K562 (cell line): ENCODE results near the gene GON4L. TPM values are rescaled to one million over a fixed set of nuclear protein-coding genes. Genes with fewer than 3 reads are reported as not detected.
A peak's percentile ranks its signal among the peaks of the same experiment; 100 is the strongest.

Source experiments
- ATF7 ChIP-seq: fragments of 450-650 bp; IDR thresholded peaks from 2 replicates; pipeline ENCODE4 v1.7.1; 2014; ENCODE audit warnings: mild to moderate bottlenecking, moderate library complexity
- CCNT2 ChIP-seq: IDR thresholded peaks from 2 replicates; pipeline ENCODE4 v1.6.1; 2011; ENCODE audit warnings: borderline replicate concordance, low read depth, mild to moderate bottlenecking, moderate library complexity, mixed read lengths, low read length; ENCODE audit not compliant: insufficient read length; ENCODE audit errors: extremely low read depth
- E2F3 ChIP-seq: fragments of 250-450 bp; sonication (Bioruptor Pico); IDR thresholded peaks from 2 replicates; pipeline ENCODE4 v1.4.0; 2020; ENCODE audit warnings: mild to moderate bottlenecking
- HDAC1 ChIP-seq, 2 experiments: fragments of 450-650 bp; IDR thresholded peaks; 2 replicates each; pipeline ENCODE4 v1.6.1; 2016 to 2017; ENCODE audit warnings: inconsistent platforms in 1 of 2, mild to moderate bottlenecking in 1 of 2, moderate library complexity in 1 of 2
- LEF1 ChIP-seq: fragments of 450-650 bp; IDR thresholded peaks from 2 replicates; pipeline ENCODE4 v1.6.1; 2016; ENCODE audit warnings: mild to moderate bottlenecking
- NELFE ChIP-seq: IDR thresholded peaks from 2 replicates; pipeline ENCODE4 v1.6.1; 2011; ENCODE audit warnings: mild to moderate bottlenecking; ENCODE audit not compliant: insufficient read depth, insufficient read length
- POLR2AphosphoS2 ChIP-seq: IDR thresholded peaks from 2 replicates; pipeline ENCODE4 v1.6.1; 2012; ENCODE audit warnings: low read length, improper control_type of control experiment
- RBFOX2 ChIP-seq: fragments of 200-400 bp; formaldehyde crosslinking; IDR thresholded peaks from 2 replicates; pipeline ENCODE4 v1.6.1; 2017; ENCODE audit warnings: low read depth, mild to moderate bottlenecking, low read length, moderate library complexity
- SIN3A ChIP-seq, 2 experiments: fragments of 150-350 bp in 1 of 2; IDR thresholded peaks; 2 replicates each; pipeline ENCODE4 v1.6.1; 2011 to 2016; ENCODE audit warnings: borderline replicate concordance in 2 of 2, low read depth in 2 of 2, low read length in 2 of 2, mild to moderate bottlenecking in 2 of 2, moderate library complexity in 2 of 2; ENCODE audit not compliant: control insufficient read depth in 1 of 2
- SMAD1 ChIP-seq: fragments of 150-350 bp; IDR thresholded peaks from 2 replicates; pipeline ENCODE4 v1.6.1; 2014; ENCODE audit warnings: low read length, low read depth; ENCODE audit not compliant: partially characterized antibody
- TAF1 ChIP-seq: IDR thresholded peaks from 2 replicates; pipeline ENCODE4 v1.6.1; 2011; ENCODE audit warnings: mild to moderate bottlenecking, low read length, moderate library complexity; ENCODE audit not compliant: insufficient read depth, control insufficient read depth, severe bottlenecking; ENCODE audit errors: extremely low read depth
- ZBTB1 ChIP-seq: sonication (generic); formaldehyde crosslinking; IDR thresholded peaks from 2 replicates; pipeline ENCODE4 v1.8.1; 2023; ENCODE audit warnings: missing genetic modification reagents, low read depth, mild to moderate bottlenecking, borderline replicate concordance
- ZC3H4 ChIP-seq: sonication (generic); formaldehyde crosslinking; IDR thresholded peaks from 2 replicates; pipeline ENCODE4 v1.9.0; 2021; ENCODE audit warnings: missing genetic modification reagents, borderline replicate concordance
- ZNF217 ChIP-seq: sonication (generic); formaldehyde crosslinking; IDR thresholded peaks from 2 replicates; pipeline ENCODE4 v1.8.0; 2022; ENCODE audit warnings: mild to moderate bottlenecking, missing genetic modification reagents
- ZNF316 ChIP-seq: fragments of 450-650 bp; IDR thresholded peaks from 2 replicates; pipeline ENCODE4 v1.6.1; 2016
- ZSCAN29 ChIP-seq: fragments of 450-650 bp; IDR thresholded peaks from 2 replicates; pipeline ENCODE4 v1.6.1; 2017
- polyA plus RNA-seq, 8 experiments: library from polyadenylated mRNA; depleted of rRNA in 4 of 8; stranded (reverse) in 5 of 8; unstranded in 3 of 8; fragments of >200 nt; fragmentation: Nextera tagmentation in 2 of 8; fragmentation: Illumina TruSeq in 1 of 8; extraction: Ambion mirVana in 2 of 8; extraction: Trizol in 1 of 8; gene quantifications; 2 replicates each; pipeline versions ENCODE4 v1.2.1 to v1.2.3, GENCODE V29; 2011 to 2014; ENCODE audit warnings: inconsistent platforms in 1 of 8, missing spikeins in 1 of 8
- total RNA-seq, 7 experiments: library from RNA; depleted of rRNA in 6 of 7; stranded (reverse); fragments of >200 nt in 6 of 7; fragmentation: Illumina TruSeq in 2 of 7; extraction: Trizol in 2 of 7; gene quantifications; 2 replicates each; pipeline versions ENCODE4 v1.2.1 to v1.2.3, GENCODE V29; 2011 to 2021; ENCODE audit warnings: low replicate concordance in 1 of 7
- TF ChIP-seq, protein P1 (sequence below): fragments of 250-450 bp; sonication (Bioruptor Pico); IDR thresholded peaks from 2 replicates; pipeline ENCODE4 v1.5.0; 2021; ENCODE audit warnings: mild to moderate bottlenecking, moderate library complexity
- TF ChIP-seq, protein P2 (sequence below): fragments of 450-650 bp; IDR thresholded peaks from 2 replicates; pipeline ENCODE4 v1.6.1; 2016; ENCODE audit warnings: missing biosample characterization, missing genetic modification characterization
- TF ChIP-seq, protein P3 (sequence below): sonication (generic); formaldehyde crosslinking; IDR thresholded peaks from 2 replicates; pipeline ENCODE4 v1.8.0; 2022; ENCODE audit warnings: missing genetic modification reagents, mild to moderate bottlenecking, moderate library complexity, borderline replicate concordance
- TF ChIP-seq, protein P4 (sequence below): fragments of 200-800 bp; sonication (Bioruptor generic); IDR thresholded peaks from 2 replicates; pipeline ENCODE4 v1.6.1; 2017; ENCODE audit warnings: missing genetic modification characterization, missing compliant biosample characterization

Gene GON4L
- total and polyA plus RNA-seq, 9 of the 15 experiments (the other 6 are each of a cell fraction or from before 2014, with no cell fraction given), result 20.2 to 47.4 (median 33.6) TPM

GRCh38 chr1:155856975-155857930 is at the start of gene GON4L (continued):
- TF ChIP-seq ZC3H4 (no peak), SMAD1 (peak; percentile 30), ATF7 (peak; percentile 95), CCNT2 (peak; percentile 14), ZNF217 (CRISPR knock-in tag) (no peak), TAF1 (peak; percentile 89), ZNF316 (peak; percentile 18; the same call in 1 of the 2 replicates), E2F3 (CRISPR knock-in tag) (no peak), SIN3A (IDR thresholded peaks at IDR 0.05; ENCODE audit: borderline replicate concordance in 2 of 2, control insufficient read depth in 1 of 2, low read depth in 2 of 2, low read length in 2 of 2) (peak in 1 of 2 experiments; percentile 68; a peak in 1 of 4 replicates), NELFE (no peak), ZSCAN29 (no peak), ZBTB1 (0 out of 2 replicates have a peak, but pooled peaks have one; percentile 31), RBFOX2 (peak; percentile 94), HDAC1 (IDR thresholded peaks at IDR 0.05) (peak in 1 of 2 experiments; percentile 96; a peak in 2 of 4 replicates), LEF1 (no peak), POLR2AphosphoS2 (0 out of 2 replicates have a peak, but pooled peaks have one; percentile 63)
- TF ChIP-seq, protein P1, sequence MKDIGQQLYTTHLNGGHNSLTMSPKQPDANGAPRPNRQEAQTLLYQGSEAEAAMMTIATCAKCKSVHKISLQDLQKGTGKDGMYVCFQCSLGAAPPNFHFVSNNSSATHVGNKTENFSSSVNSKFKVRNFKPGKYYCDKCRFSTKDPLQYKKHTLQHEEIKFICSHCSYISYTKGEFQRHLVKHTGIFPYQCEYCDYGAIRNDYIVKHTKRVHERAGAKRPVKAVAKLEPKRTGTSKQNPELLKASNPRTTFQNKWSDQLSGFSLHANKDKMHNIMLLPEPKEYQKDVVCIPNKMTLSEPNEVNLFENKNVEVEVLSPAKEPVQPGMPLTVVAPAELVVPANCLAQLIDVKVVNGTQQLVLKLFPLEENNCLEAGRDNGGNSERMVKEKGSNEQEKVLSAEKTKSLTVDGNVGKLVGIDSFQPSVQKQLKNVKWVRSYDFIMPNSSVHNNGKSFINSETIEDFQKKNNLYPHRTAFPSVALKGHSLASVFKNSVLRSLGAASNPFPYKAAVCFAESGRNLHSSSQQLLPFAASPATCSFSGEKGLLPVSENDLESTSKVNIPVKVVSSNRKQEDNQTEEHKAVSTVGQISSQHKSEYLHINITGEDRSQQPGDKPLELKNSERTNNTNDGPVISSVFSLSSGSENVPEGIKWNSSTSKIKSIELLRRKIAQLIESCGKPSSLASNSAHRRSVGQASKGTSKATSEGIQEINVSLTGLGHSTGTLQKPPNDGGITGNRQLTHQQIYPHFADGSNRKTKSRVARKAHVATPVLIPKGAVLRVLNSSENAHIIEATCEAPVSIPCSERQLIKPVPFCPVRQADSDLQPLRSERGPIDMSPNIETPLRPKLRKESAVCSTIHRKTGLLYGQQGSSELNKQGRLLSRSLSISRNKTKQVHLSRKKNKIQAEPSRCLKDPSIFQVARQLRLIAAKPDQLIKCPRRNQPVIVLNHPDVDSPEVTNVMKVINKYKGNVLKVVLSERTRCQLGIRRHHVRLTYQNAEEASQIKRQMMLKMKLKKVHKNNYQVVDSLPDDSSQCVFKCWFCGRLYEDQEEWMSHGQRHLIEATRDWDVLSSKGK, result no peak
- TF ChIP-seq, protein P2, sequence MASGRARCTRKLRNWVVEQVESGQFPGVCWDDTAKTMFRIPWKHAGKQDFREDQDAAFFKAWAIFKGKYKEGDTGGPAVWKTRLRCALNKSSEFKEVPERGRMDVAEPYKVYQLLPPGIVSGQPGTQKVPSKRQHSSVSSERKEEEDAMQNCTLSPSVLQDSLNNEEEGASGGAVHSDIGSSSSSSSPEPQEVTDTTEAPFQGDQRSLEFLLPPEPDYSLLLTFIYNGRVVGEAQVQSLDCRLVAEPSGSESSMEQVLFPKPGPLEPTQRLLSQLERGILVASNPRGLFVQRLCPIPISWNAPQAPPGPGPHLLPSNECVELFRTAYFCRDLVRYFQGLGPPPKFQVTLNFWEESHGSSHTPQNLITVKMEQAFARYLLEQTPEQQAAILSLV (tag), result no peak
- TF ChIP-seq, protein P3, sequence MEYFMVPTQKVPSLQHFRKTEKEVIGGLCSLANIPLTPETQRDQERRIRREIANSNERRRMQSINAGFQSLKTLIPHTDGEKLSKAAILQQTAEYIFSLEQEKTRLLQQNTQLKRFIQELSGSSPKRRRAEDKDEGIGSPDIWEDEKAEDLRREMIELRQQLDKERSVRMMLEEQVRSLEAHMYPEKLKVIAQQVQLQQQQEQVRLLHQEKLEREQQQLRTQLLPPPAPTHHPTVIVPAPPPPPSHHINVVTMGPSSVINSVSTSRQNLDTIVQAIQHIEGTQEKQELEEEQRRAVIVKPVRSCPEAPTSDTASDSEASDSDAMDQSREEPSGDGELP (CRISPR knock-in tag), result peak; percentile 76; the same call in 1 of the 2 replicates
- TF ChIP-seq, protein P4, sequence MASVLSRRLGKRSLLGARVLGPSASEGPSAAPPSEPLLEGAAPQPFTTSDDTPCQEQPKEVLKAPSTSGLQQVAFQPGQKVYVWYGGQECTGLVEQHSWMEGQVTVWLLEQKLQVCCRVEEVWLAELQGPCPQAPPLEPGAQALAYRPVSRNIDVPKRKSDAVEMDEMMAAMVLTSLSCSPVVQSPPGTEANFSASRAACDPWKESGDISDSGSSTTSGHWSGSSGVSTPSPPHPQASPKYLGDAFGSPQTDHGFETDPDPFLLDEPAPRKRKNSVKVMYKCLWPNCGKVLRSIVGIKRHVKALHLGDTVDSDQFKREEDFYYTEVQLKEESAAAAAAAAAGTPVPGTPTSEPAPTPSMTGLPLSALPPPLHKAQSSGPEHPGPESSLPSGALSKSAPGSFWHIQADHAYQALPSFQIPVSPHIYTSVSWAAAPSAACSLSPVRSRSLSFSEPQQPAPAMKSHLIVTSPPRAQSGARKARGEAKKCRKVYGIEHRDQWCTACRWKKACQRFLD, result no peak; the same call in 1 of the 2 replicates
